Smooth muscle cell (in vitro differentiated cells): ENCODE measurements around the gene SYNE1. TPM values are rescaled to one million over a fixed set of nuclear protein-coding genes. Genes with fewer than 3 reads are reported as not detected.

Experiments used
- DNase-seq: peaks from one replicate; lab custom pipeline; 2025; ENCODE audit not compliant: unreplicated experiment; lab: John Stamatoyannopoulos, UW
- H2AFZ ChIP-seq: fragments of 200-600 bp; sonication (generic); 2 replicates; pipeline ENCODE4 v1.6.0; 2016; ENCODE audit warnings: antibody characterized with exemption, low read depth, mild to moderate bottlenecking
- H3F3A ChIP-seq: fragments of 200-600 bp; sonication (generic); 2 replicates; pipeline ENCODE4 v1.6.0; 2017; ENCODE audit warnings: antibody characterized with exemption, low read depth
- H3K27ac ChIP-seq: fragments of 200-600 bp; sonication (generic); 2 replicates; pipeline ENCODE4 v1.5.1; 2016; ENCODE audit warnings: low read depth, mild to moderate bottlenecking
- H3K27me3 ChIP-seq: fragments of 200-600 bp; sonication (generic); 2 replicates; pipeline ENCODE4 v1.6.1; 2016; ENCODE audit warnings: low read depth, mild to moderate bottlenecking
- H3K36me3 ChIP-seq: fragments of 200-600 bp; sonication (generic); 2 replicates; pipeline ENCODE4 v1.5.1; 2016; ENCODE audit warnings: low read depth
- H3K4me1 ChIP-seq: fragments of 200-600 bp; sonication (generic); 2 replicates; pipeline ENCODE4 v1.5.1; 2016; ENCODE audit warnings: low read depth
- H3K4me2 ChIP-seq: fragments of 200-600 bp; sonication (generic); 2 replicates; pipeline ENCODE4 v1.6.0; 2016; ENCODE audit warnings: mild to moderate bottlenecking
- H3K4me3 ChIP-seq: fragments of 200-600 bp; sonication (generic); 2 replicates; pipeline ENCODE4 v1.5.1; 2016; ENCODE audit warnings: mild to moderate bottlenecking
- H3K79me2 ChIP-seq: fragments of 200-600 bp; sonication (generic); 2 replicates; pipeline ENCODE4 v1.6.0; 2016; ENCODE audit warnings: low read depth, mild to moderate bottlenecking
- H3K9ac ChIP-seq: fragments of 200-600 bp; sonication (generic); 2 replicates; pipeline ENCODE4 v1.6.0; 2016; ENCODE audit warnings: low read depth
- H3K9me3 ChIP-seq: fragments of 200-600 bp; sonication (generic); replicated peaks from 2 replicates; pipeline ENCODE4 v1.5.1; 2016; ENCODE audit warnings: low read depth
- H4K20me1 ChIP-seq: fragments of 200-600 bp; sonication (generic); 2 replicates; pipeline ENCODE4 v1.6.0; 2016; ENCODE audit warnings: low read depth
- WGBS: methylation state at CpG from one replicate; pipeline ENCODE4 v1.1.7; 2016; ENCODE audit warnings: low lambda C conversion rate; 5-methylcytosine and 5-hydroxymethylcytosine counted together
- polyA plus RNA-seq: library from polyadenylated mRNA; unstranded; fragments of >200 nt; fragmentation: Nextera tagmentation; extraction: Ambion mirVana; gene quantifications from 2 replicates; pipeline ENCODE4 v1.2.1, GENCODE V29; 2016
- total RNA-seq: library from RNA; depleted of rRNA; stranded (reverse); fragments of >200 nt; gene quantifications from 2 replicates; pipeline ENCODE4 v1.2.3, GENCODE V29; 2014
- TF ChIP-seq, protein P1 (sequence below): fragments of 200-600 bp; sonication (generic); IDR thresholded peaks from 2 replicates; pipeline ENCODE4 v1.5.1; 2017; ENCODE audit warnings: borderline replicate concordance, mild to moderate bottlenecking, antibody characterized with exemption; ENCODE audit not compliant: insufficient read depth, poor library complexity, severe bottlenecking

The SYNE1 gene
- total and polyA plus RNA-seq, 2 experiments from 2014 or later: 18.2 to 56.2 TPM

DNA sequence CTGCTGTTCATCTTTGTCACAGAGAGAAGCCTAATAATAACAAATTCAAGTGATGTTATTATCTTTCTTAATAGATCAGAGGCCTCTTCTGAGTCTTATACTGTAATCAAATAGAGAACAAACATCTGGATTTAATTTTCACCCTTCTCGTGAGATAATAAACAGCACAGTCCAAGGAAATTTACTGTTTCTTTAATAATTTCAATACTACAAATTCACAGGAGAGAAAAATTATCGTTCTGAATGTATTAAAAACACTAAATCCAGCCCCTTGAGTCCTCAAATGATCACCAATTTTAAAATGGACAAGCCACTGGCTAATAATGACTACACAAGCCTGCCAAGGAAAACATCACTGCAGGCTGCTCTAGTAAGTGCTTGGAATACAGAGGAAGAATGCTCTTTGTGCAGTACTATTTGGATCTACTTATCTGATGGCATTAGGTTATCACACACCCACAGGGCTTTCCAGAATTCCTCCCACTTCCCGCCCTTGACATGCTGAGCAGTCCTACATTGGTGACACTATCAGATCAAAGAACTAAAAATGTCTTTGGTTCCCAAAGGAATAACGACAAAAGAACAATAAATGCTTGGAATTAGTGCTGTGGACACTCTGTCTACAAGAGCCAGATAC lies 38.1 kb downstream of the SYNE1 start:
- Histone ChIP-seq H4K20me1 (no peaks in the 10 kb centered on the region), H3K4me1 (no peaks in the 10 kb centered on the region)
- no peak for DNase-seq

GRCh38 chr6:152598421-152598820 lies 38.7 kb downstream of the SYNE1 start:
- Histone ChIP-seq H3K27me3 (no peaks in the 10 kb centered on the region), H3K36me3 (no peaks in the 10 kb centered on the region), H3K4me1 (no peaks in the 10 kb centered on the region), H3K9ac (no peak overlapping the region), H3K4me2 (no peak overlapping the region), H3K27ac (no peak overlapping the region), H3K79me2 (no peaks in the 10 kb centered on the region), H3K4me3 (no peak overlapping the region), H4K20me1 (no peaks in the 10 kb centered on the region), H3K9me3 (no peaks in the 10 kb centered on the region), H2AFZ (no peak overlapping the region), H3F3A (no peaks in the 10 kb centered on the region)
- TF ChIP-seq, protein P1, sequence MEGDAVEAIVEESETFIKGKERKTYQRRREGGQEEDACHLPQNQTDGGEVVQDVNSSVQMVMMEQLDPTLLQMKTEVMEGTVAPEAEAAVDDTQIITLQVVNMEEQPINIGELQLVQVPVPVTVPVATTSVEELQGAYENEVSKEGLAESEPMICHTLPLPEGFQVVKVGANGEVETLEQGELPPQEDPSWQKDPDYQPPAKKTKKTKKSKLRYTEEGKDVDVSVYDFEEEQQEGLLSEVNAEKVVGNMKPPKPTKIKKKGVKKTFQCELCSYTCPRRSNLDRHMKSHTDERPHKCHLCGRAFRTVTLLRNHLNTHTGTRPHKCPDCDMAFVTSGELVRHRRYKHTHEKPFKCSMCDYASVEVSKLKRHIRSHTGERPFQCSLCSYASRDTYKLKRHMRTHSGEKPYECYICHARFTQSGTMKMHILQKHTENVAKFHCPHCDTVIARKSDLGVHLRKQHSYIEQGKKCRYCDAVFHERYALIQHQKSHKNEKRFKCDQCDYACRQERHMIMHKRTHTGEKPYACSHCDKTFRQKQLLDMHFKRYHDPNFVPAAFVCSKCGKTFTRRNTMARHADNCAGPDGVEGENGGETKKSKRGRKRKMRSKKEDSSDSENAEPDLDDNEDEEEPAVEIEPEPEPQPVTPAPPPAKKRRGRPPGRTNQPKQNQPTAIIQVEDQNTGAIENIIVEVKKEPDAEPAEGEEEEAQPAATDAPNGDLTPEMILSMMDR: no peak
- DNase-seq: no peak

More for the DNA sequence above, 38.1 kb downstream of the SYNE1 start:
- H2AFZ ChIP-seq: no peak overlapping the region
- no peaks in the 10 kb centered on the region for H3F3A ChIP-seq
- no peak overlapping the region for H3K27ac ChIP-seq
- no peak overlapping the region for H3K4me2 ChIP-seq
- no peak overlapping the region for H3K9ac ChIP-seq
- TF ChIP-seq, protein P1: no peak
- WGBS: 26% methylated on average over 4 of the region's 4 CpGs
- H3K27me3 ChIP-seq: no peaks in the 10 kb centered on the region
- H3K79me2 ChIP-seq: no peaks in the 10 kb centered on the region
- H3K4me3 ChIP-seq: no peak overlapping the region
- no peaks in the 10 kb centered on the region for H3K36me3 ChIP-seq
- H3K9me3 ChIP-seq: no peaks in the 10 kb centered on the region

DNA sequence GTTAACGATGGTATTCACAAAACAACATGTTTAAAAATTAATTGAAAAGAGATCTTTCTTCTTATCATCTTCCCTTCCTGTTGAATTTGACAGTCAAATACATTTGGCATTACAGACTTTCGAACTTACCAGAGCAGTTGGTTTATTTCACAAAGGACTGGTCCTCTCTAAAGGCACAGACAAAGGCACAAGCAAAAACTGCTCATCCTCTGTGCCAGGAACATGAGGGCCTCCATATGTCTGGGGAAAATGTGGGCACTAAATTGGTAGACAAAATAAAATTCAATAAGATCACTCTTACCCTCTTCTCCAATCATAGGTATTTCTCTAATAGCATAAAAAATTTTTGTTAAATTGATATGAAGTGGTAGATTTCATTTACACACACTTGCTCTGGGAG lies 40.4 kb downstream of the SYNE1 start:
- DNase-seq: no peak
- no peak overlapping the region for H3K27ac ChIP-seq
- TF ChIP-seq, protein P1: no peak
- no peaks in the 10 kb centered on the region for H3K9me3 ChIP-seq
- H3K4me2 ChIP-seq: no peak overlapping the region
- WGBS: 83% methylated on average over 2 of the region's 2 CpGs
- H3K79me2 ChIP-seq: no peaks in the 10 kb centered on the region
- no peaks in the 10 kb centered on the region for H3F3A ChIP-seq
- H2AFZ ChIP-seq: no peak overlapping the region
- H3K9ac ChIP-seq: no peak overlapping the region
- H3K27me3 ChIP-seq: no peaks in the 10 kb centered on the region
- H3K4me1 ChIP-seq: no peaks in the 10 kb centered on the region
- no peaks in the 10 kb centered on the region for H3K36me3 ChIP-seq
- H4K20me1 ChIP-seq: no peaks in the 10 kb centered on the region
- H3K4me3 ChIP-seq: no peak overlapping the region

- Histone ChIP-seq H3K27ac (no peak overlapping the region), H4K20me1 (no peaks in the 10 kb centered on the region), H3K4me2 (no peak overlapping the region), H3K27me3 (no peaks in the 10 kb centered on the region), H3F3A (no peaks in the 10 kb centered on the region), H3K79me2 (no peaks in the 10 kb centered on the region), H3K36me3 (no peaks in the 10 kb centered on the region), H3K4me1 (no peaks in the 10 kb centered on the region), H3K9me3 (no peaks in the 10 kb centered on the region), H3K4me3 (no peak overlapping the region), H2AFZ (no peak overlapping the region), H3K9ac (no peak overlapping the region)
- 69% methylated on average over 4 of the region's 4 CpGs for WGBS
- DNase-seq: no peak
- TF ChIP-seq, protein P1: peak; percentile 26
Measured at GRCh38 chr6:152595499-152595898, 41.7 kb downstream of the SYNE1 start.
